RWPE2 (cell line): ENCODE measurements around the gene TRERF1.

Experiments used
- ATAC-seq: fragments of 200-7000 bp; cut with Tn5 transposase; 3 replicates; pipeline ENCODE4 v1.9.1; 2021; ENCODE audit warnings: low read depth
- DNase-seq: peaks from one replicate; pipeline ENCODE4 v3.0.0-alpha.2; 2020; ENCODE audit warnings: low spot score
- H3K27ac ChIP-seq: fragments of 450-650 bp; 2 replicates; pipeline ENCODE4 v1.5.1; 2017; ENCODE audit warnings: mild to moderate bottlenecking; ENCODE audit not compliant: poor library complexity, severe bottlenecking
- H3K27me3 ChIP-seq: fragments of 250-450 bp; sonication (Bioruptor Pico); 2 replicates; pipeline ENCODE4 v1.5.1; 2021; ENCODE audit warnings: mild to moderate bottlenecking, moderate library complexity; ENCODE audit not compliant: insufficient read depth, poor library complexity, severe bottlenecking
- H3K36me3 ChIP-seq: fragments of 250-450 bp; sonication (Bioruptor Pico); 2 replicates; pipeline ENCODE4 v1.5.1; 2020; ENCODE audit warnings: low read depth, mild to moderate bottlenecking, moderate library complexity
- H3K4me1 ChIP-seq: fragments of 250-450 bp; sonication (Bioruptor Pico); 2 replicates; pipeline ENCODE4 v1.5.1; 2021; ENCODE audit warnings: mild to moderate bottlenecking, moderate library complexity; ENCODE audit not compliant: insufficient read depth, poor library complexity, severe bottlenecking
- H3K4me3 ChIP-seq: fragments of 250-450 bp; sonication (Bioruptor Pico); 2 replicates; pipeline ENCODE4 v1.5.1; 2021; ENCODE audit warnings: mild to moderate bottlenecking, moderate library complexity; ENCODE audit not compliant: severe bottlenecking
- H3K9me3 ChIP-seq: fragments of 250-450 bp; sonication (Bioruptor Pico); 2 replicates; pipeline ENCODE4 v1.5.1; 2021; ENCODE audit warnings: mild to moderate bottlenecking, moderate library complexity; ENCODE audit not compliant: severe bottlenecking
- CTCF ChIP-seq: fragments of 450-650 bp; IDR thresholded peaks from one replicate; pipeline ENCODE4 v1.5.1; 2017; ENCODE audit warnings: mild to moderate bottlenecking, moderate library complexity; ENCODE audit not compliant: poor library complexity, severe bottlenecking

The TRERF1 gene

GRCh38 chr6:42431877-42432276 is 19.8 kb downstream of the TRERF1 start:
- H3K4me1 ChIP-seq, result no peaks in the 10 kb centered on the region
- no peak for DNase-seq
- ATAC-seq, result no peak
- H3K27ac ChIP-seq, result no peak overlapping the region
- H3K9me3 ChIP-seq, result peaks cover 4% of the 10 kb centered on the region
- no peak for TF ChIP-seq CTCF
- H3K27me3 ChIP-seq, result no peaks in the 10 kb centered on the region
- H3K36me3 ChIP-seq, result peaks cover 15% of the 10 kb centered on the region
- H3K4me3 ChIP-seq, result no peak overlapping the region

GRCh38 chr6:42431356-42431755 is 20.4 kb downstream of the TRERF1 start:
- H3K4me1 ChIP-seq, result no peaks in the 10 kb centered on the region
- no peak overlapping the region for H3K27ac ChIP-seq
- no peak for ATAC-seq
- H3K4me3 ChIP-seq, result no peak overlapping the region
- H3K36me3 ChIP-seq, result peaks cover 15% of the 10 kb centered on the region
- H3K9me3 ChIP-seq, result peaks cover 4% of the 10 kb centered on the region
- H3K27me3 ChIP-seq, result no peaks in the 10 kb centered on the region
- no peak for TF ChIP-seq CTCF
- DNase-seq, result no peak

GRCh38 chr6:42429836-42430235 is 21.9 kb downstream of the TRERF1 start:
- H3K4me1 ChIP-seq, result no peaks in the 10 kb centered on the region
- no peak for ATAC-seq
- no peak for TF ChIP-seq CTCF
- DNase-seq, result no peak
- H3K36me3 ChIP-seq, result peaks cover 15% of the 10 kb centered on the region
- H3K27ac ChIP-seq, result no peak overlapping the region
- peaks cover 4% of the 10 kb centered on the region for H3K9me3 ChIP-seq
- no peaks in the 10 kb centered on the region for H3K27me3 ChIP-seq
- no peak overlapping the region for H3K4me3 ChIP-seq

GRCh38 chr6:42429042-42429585 is 22.6 kb downstream of the TRERF1 start:
- Histone ChIP-seq H3K4me3 (no peak overlapping the region), H3K9me3 (no peaks in the 10 kb centered on the region), H3K27me3 (no peaks in the 10 kb centered on the region), H3K4me1 (no peaks in the 10 kb centered on the region), H3K36me3 (0 out of 2 replicates have a peak, but pooled peaks cover 9% of the 10 kb centered on the region), H3K27ac (no peak overlapping the region)
- no peak for DNase-seq
- no peak for ATAC-seq
- TF ChIP-seq CTCF, result no peak

GRCh38 chr6:42428326-42429041 is 23.2 kb downstream of the TRERF1 start:
- ATAC-seq (no peak), DNase-seq (no peak)
- TF ChIP-seq CTCF, result no peak
- H3K27me3 ChIP-seq, result no peaks in the 10 kb centered on the region
- no peak overlapping the region for H3K4me3 ChIP-seq
- H3K9me3 ChIP-seq, result no peaks in the 10 kb centered on the region
- H3K36me3 ChIP-seq, result 0 out of 2 replicates have a peak, but pooled peaks cover 6% of the 10 kb centered on the region
- no peak overlapping the region for H3K27ac ChIP-seq
- no peaks in the 10 kb centered on the region for H3K4me1 ChIP-seq
